ENCODE data around the gene LHX6. TPM values are rescaled to one million over a fixed set of nuclear protein-coding genes. Genes with fewer than 3 reads are reported as not detected.

LHX6 gene
- total and polyA plus RNA-seq, 9 of the 15 experiments (the other 6 are each of a cell fraction or from before 2014, with no cell fraction given) = 2.8 to 16.3 (median 7.9) TPM

DNA sequence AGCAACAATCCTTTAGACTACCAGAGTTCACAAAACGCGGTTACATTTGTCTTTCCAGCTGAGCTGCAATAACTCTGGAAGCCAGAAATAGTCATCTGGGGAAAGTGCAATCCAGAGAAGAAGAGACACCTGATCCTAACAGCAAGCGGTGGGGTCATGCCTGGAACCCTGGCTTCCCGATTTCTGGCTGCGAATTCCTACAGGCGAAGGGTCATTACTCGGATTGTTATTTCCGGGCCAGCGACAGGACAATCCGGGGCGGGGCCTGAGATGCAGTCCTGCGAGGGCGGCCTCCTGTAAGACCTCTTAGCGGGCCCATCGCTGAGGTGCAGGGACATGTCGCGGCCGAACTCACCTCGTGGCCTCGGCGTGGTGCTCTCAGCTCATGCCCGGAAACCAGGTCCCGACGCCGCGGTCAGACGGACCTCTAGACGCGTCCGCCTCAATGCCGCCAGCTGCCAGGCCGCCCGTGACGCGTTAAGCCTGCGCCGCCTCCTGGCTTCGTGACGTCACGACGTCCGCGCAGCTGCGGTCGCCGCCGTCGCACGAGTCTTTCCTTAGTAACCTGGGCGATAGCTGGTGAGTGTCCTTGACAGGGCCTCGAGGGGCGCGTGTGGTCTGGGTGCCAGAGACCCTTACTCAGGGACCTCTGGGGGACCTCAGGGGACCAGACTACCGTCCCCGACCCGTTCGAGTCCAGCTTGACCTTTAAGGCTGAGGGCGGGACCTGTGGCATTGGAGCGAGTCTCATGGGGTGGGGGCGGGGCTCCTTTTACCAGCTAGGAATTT is 35.8 kb upstream of the LHX6 start, which contains the start of the genes MRRF and RBM18 (continued):
- TF ChIP-seq E2F3 (CRISPR knock-in tag; IDR thresholded peaks at IDR 0.05) (no peak), ZNF121 (CRISPR knock-in tag; conservative IDR thresholded peaks at IDR 0.05) (no peak), ZNF695 (CRISPR knock-in tag; IDR thresholded peaks at IDR 0.05) (no peak), SOX6 (IDR thresholded peaks at IDR 0.05) (no peak; the same call in 1 of the 2 replicates), TFAM (CRISPR knock-in tag; conservative IDR thresholded peaks at IDR 0.05) (no peak), SMARCA5 (IDR thresholded peaks at IDR 0.05) (no peak), ZNF76 (CRISPR knock-in tag; IDR thresholded peaks at IDR 0.05; ENCODE audit: borderline replicate concordance) (no peak), SAFB (IDR thresholded peaks at IDR 0.05; ENCODE audit: borderline replicate concordance, low read depth, low read length) (no peak), PHF8 (IDR thresholded peaks at IDR 0.05; ENCODE audit: borderline replicate concordance, low read length) (peak; percentile 92), ZNF175 (CRISPR knock-in tag; IDR thresholded peaks at IDR 0.05; ENCODE audit: low read depth) (0 out of 2 replicates have a peak, but pooled peaks have one; percentile 8), SIN3A (IDR thresholded peaks at IDR 0.05; ENCODE audit: borderline replicate concordance in 2 of 2, control insufficient read depth in 1 of 2, low read depth in 2 of 2, low read length in 2 of 2) (peak in 1 of 2 experiments; percentile 95; a peak in 2 of 4 replicates), TCF7L2 (IDR thresholded peaks at IDR 0.05; ENCODE audit: low read depth, low read length) (no peak), ZBTB8A (IDR thresholded peaks at IDR 0.05; ENCODE audit: partially characterized antibody) (no peak)
- TF ChIP-seq, protein P1, sequence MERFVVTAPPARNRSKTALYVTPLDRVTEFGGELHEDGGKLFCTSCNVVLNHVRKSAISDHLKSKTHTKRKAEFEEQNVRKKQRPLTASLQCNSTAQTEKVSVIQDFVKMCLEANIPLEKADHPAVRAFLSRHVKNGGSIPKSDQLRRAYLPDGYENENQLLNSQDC (CRISPR knock-in tag; IDR thresholded peaks at IDR 0.05) = no peak; the same call in 1 of the 2 replicates
- TF ChIP-seq, protein P2, sequence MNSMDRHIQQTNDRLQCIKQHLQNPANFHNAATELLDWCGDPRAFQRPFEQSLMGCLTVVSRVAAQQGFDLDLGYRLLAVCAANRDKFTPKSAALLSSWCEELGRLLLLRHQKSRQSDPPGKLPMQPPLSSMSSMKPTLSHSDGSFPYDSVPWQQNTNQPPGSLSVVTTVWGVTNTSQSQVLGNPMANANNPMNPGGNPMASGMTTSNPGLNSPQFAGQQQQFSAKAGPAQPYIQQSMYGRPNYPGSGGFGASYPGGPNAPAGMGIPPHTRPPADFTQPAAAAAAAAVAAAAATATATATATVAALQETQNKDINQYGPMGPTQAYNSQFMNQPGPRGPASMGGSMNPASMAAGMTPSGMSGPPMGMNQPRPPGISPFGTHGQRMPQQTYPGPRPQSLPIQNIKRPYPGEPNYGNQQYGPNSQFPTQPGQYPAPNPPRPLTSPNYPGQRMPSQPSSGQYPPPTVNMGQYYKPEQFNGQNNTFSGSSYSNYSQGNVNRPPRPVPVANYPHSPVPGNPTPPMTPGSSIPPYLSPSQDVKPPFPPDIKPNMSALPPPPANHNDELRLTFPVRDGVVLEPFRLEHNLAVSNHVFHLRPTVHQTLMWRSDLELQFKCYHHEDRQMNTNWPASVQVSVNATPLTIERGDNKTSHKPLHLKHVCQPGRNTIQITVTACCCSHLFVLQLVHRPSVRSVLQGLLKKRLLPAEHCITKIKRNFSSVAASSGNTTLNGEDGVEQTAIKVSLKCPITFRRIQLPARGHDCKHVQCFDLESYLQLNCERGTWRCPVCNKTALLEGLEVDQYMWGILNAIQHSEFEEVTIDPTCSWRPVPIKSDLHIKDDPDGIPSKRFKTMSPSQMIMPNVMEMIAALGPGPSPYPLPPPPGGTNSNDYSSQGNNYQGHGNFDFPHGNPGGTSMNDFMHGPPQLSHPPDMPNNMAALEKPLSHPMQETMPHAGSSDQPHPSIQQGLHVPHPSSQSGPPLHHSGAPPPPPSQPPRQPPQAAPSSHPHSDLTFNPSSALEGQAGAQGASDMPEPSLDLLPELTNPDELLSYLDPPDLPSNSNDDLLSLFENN (IDR thresholded peaks at IDR 0.05; ENCODE audit: low read depth in 2 of 2, low read length in 2 of 2) = no peak
- TF ChIP-seq, protein P3, sequence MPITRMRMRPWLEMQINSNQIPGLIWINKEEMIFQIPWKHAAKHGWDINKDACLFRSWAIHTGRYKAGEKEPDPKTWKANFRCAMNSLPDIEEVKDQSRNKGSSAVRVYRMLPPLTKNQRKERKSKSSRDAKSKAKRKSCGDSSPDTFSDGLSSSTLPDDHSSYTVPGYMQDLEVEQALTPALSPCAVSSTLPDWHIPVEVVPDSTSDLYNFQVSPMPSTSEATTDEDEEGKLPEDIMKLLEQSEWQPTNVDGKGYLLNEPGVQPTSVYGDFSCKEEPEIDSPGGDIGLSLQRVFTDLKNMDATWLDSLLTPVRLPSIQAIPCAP (CRISPR knock-in tag; IDR thresholded peaks at IDR 0.05; ENCODE audit: borderline replicate concordance) = no peak
- TF ChIP-seq, protein P4, sequence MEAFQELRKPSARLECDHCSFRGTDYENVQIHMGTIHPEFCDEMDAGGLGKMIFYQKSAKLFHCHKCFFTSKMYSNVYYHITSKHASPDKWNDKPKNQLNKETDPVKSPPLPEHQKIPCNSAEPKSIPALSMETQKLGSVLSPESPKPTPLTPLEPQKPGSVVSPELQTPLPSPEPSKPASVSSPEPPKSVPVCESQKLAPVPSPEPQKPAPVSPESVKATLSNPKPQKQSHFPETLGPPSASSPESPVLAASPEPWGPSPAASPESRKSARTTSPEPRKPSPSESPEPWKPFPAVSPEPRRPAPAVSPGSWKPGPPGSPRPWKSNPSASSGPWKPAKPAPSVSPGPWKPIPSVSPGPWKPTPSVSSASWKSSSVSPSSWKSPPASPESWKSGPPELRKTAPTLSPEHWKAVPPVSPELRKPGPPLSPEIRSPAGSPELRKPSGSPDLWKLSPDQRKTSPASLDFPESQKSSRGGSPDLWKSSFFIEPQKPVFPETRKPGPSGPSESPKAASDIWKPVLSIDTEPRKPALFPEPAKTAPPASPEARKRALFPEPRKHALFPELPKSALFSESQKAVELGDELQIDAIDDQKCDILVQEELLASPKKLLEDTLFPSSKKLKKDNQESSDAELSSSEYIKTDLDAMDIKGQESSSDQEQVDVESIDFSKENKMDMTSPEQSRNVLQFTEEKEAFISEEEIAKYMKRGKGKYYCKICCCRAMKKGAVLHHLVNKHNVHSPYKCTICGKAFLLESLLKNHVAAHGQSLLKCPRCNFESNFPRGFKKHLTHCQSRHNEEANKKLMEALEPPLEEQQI (IDR thresholded peaks at IDR 0.05) = no peak
- TF ChIP-seq, protein P5, sequence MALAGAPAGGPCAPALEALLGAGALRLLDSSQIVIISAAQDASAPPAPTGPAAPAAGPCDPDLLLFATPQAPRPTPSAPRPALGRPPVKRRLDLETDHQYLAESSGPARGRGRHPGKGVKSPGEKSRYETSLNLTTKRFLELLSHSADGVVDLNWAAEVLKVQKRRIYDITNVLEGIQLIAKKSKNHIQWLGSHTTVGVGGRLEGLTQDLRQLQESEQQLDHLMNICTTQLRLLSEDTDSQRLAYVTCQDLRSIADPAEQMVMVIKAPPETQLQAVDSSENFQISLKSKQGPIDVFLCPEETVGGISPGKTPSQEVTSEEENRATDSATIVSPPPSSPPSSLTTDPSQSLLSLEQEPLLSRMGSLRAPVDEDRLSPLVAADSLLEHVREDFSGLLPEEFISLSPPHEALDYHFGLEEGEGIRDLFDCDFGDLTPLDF (CRISPR knock-in tag; IDR thresholded peaks at IDR 0.05) = peak; percentile 20; the same call in 1 of the 2 replicates

All from K562 (cell line).